GM18508 (cell line): ENCODE measurements around the gene RFTN1.

ENCODE experiments used
- ATAC-seq: cut with Tn5 transposase; IDR thresholded peaks from one replicate; pipeline ENCODE4 v1.9.1; 2021; ENCODE audit warnings: moderate number of reproducible peaks; ENCODE audit not compliant: insufficient read depth, unreplicated experiment

The RFTN1 gene

DNA sequence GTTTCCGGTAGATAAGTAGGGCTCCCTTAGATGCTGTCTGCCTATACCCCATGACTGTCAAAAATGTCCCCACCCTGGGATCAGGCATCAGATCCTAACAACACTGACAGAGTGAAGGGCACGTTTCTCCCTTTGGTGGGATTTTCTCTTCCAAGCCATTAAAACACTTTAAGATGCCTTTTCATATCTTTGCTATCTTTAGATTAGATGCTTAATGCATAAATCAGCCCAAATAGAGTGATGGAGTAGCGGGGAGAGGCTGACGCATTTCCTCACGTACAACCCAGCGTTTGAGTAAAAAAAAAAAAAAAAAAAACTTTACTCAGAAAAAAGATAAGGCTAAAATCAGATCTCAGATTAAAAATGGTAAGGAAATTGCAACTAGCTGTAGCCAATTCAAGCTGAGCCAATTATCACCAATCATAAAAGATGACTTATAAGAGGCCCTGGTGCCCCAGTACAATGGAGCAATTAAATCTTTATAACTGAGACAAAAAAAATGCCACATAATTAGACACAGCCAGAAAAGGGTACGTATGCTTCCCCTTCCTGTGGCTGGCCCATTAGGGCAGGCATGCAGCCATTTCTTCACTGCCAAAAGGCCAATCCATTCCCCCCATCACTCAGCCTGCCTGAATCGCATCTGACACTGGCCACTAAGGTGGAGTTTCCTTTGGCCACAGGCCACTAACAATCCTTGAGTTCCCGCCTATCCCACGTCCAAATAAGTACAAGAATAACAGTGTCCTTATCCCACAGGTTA is 45.0 kb downstream of the RFTN1 start:
- no peak for ATAC-seq

GRCh38 chr3:16468002-16468335 is 45.5 kb downstream of the RFTN1 start:
- ATAC-seq, result no peak

DNA sequence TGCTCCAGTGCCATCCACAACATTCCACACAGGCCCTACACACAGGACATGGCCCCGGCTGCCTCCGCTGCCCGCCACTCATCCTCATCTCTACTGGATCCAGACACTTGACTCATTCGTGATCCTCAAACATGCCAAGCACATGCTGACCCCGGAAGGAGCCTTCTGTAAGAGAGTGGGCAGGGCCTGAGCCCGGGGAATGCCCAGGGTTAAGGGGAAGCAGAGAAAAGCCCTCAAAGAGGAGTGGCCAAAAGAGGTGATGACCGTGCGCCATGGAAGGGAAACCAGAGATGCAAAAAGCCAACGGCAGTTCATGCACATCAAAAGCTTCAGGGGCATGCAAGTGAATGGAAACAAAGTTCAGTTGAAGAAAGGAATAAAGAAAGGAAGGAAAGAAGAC is 46.1 kb downstream of the RFTN1 start:
- peak; percentile 73 for ATAC-seq

DNA sequence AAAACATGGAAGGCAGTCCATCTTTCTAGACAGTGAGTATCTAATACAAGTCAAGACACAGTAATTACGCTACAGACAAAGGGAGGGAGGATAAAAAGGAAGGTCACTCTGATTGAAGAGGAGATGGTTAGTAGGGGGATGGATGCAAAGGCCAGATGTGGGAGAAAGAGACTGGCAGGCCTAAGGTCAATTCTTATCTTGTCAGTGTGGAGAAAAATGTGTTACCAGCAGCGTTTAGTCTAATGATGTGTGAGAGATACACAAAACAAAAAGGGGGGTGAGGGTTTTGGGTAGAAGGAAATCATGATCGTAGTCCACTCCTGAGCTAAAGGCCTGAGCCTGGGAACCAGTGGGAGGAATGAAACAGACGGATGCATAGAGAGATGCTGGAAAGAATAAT is 46.7 kb downstream of the RFTN1 start:
- ATAC-seq, result no peak

- ATAC-seq, result no peak
Observed at GRCh38 chr3:16464511-16465148, 48.9 kb downstream of the RFTN1 start.

- no peak for ATAC-seq
Observed at GRCh38 chr3:16463914-16464313, 49.6 kb downstream of the RFTN1 start.

- ATAC-seq, result no peak
Observed at GRCh38 chr3:16463119-16463518, 50.4 kb downstream of the RFTN1 start.

DNA sequence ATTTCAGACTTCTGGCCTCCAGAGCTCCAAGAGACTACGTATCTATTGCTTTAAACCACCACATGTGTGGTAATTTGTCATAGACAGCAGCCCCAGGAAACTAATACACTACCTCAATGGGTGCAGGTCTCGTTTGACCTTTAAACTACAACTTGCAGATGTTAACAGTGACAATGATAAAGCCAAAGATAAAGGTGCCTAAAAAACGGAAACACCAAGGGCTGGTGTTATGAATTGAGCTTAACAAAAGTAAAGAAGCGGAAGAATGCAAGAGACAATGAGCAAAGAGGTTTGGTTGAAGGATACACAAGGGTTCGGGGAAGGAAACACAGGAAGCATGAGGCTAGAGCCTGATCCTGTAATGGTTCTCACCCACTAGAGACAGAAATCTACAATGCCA is 50.8 kb downstream of the RFTN1 start:
- ATAC-seq, result no peak

DNA sequence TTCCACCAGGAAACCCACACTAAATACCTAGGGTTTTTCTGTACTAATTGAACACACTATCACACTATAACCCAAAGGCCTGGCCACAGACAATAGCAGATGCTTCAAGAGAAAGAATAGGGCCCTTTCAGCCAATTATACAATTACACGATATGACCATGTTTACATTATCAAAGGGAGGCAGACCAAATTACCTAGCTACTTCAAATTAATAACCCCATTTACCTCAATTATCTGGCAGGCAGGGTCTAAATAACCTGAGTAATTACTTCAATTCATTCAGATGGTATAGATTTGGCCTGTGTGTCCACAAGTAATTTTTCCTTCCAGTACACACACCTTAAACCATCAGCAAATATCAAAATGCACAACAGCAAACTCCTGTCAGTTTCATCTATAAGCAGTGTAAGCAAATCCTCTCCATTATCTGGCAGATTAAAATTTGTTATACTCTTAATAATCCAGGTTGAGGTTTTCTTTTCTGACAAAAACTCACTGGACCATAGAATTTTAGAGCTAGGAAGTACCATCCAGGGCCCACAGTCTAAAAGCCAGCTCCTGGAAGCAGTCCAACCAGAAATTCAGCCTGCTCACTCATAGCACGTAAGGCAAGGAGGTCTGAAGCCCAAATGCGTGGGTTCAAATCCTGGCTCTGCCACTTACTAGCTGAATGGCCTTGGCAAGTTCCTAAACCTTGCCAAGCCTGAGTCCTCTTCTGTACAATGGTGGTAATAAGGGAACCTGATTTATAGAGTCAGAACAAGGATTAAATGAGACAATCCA is 51.8 kb downstream of the RFTN1 start:
- ATAC-seq, result no peak

DNA sequence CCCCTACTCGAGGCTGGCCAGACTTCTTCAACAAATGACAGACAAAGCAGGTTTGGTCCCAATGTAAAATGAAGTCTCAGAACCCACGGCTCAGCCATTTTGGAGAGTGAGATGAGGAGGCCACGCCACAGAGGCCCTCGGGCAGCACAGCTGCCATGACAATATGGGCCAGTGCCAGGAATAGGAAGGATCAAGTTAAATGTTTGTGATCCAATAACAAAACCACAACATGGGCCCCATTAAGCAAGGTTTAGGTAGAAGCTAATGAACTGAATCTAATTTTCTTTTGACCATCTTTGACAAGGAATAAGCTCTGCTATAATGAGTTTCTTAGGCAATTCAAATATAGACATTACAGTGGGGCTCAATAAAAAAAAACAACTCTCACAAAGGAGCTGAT is 52.6 kb downstream of the RFTN1 start:
- no peak for ATAC-seq

DNA sequence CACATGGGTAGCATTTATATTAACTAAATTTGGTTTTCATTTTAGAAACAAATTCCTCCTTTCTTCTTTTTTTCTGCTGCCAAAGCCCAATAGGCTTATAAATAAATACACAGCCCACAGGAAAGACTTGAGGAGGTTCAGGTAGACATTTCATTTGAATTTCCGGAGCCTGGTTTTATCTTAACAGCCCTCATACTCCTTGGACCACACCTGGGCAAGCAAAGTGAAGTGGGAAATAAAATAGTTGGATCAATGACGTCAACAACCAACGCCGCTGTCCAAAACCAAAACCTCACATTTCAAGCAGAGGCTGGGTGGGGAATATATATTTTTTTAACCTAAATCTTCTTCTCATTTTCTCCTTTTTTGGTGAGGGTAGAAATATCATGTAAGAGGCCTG is 53.2 kb downstream of the RFTN1 start:
- ATAC-seq, result no peak

DNA sequence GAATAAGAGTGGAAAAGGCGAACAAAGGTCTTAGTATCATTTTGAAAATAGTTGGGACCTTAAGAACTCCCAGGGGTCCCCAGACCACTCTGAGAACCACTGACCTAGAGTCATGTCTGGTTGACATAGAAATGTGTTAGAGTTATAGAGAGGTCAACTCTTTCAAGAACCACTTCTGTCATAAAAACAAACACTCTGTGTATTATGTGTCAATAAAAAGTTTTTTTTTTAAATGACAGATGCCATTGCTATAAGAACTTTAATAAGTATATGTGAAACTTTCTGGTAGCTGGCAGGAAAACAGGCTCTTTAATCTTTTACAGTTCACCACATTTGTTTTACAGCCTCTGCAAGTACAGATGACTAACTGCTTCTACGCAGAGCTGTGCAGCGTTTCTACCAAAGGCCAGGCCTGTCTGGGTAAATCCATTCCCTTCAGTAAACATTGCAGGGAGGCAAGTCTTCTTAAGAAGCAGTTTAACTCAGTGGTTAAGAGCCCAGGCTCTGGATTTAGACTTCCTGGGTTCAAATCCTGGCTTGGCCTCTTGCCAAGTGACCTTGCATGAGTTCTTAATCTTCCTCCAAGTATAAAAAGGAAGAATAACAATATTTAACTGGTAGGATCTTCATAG is 56.6 kb downstream of the RFTN1 start:
- no peak for ATAC-seq

DNA sequence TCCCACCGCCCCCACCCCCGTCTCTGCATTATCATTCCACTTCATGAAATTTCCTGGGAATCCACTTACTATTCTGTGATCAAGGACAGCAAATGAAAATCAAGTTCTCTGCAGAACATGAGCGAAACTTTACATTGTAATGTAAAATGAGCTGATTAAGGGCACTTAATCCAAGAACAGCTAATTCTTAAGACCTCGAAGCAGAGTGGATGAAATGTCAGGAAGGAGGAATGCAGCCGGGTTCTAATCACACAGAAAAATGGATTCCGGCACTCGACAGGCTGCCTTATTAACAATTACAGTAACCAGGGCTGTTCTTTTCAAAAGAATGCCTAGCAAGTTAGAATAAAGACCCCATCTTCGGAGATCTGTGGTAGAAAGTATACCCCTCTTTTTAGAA is 57.5 kb downstream of the RFTN1 start:
- ATAC-seq, result no peak

GRCh38 chr3:16455001-16455400 is 58.5 kb downstream of the RFTN1 start:
- ATAC-seq, result no peak

GRCh38 chr3:16452261-16452660 is 61.2 kb downstream of the RFTN1 start:
- no peak for ATAC-seq

GRCh38 chr3:16449369-16449768 is 64.1 kb downstream of the RFTN1 start:
- no peak for ATAC-seq

DNA sequence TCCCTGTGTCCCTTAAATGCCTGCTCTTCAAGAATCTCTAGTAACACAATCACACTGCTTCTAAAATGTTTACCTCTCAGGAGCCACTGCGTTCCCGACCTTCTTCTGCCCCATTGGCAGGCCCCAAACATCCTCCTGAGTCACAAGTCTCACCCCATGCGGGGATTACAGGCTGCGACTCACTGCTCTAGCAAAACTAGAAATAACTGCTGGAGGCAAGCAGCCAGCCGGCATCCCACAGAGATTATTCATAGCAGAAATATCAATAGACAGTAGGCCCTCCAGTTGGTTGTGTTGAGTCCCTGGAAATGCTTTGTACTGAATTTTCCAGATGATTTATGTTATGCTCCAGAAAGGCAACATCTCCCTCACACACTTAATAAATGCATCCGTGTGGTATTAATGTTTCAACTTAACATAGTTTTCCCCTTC is 64.8 kb downstream of the RFTN1 start:
- ATAC-seq, result peak; percentile 45

DNA sequence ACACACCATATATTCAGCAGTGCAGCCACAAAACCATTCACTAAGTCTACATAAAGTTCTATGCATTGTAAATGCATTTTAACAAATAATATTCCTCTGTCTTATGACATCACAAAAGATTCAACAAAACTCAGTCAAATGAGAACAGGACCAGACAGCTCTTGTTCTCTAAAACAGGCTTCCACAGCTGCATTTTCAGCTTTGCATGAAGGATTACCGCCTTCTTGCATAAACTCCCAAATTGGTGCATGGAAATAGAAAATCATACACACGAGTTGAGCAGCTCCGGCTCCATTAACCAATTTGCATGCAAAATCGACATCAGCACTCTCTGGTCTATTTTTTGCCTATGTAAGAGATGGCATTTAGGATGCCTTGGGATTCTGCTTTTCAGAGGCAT is 66.4 kb downstream of the RFTN1 start:
- no peak for ATAC-seq

GRCh38 chr3:16444344-16444743 is 69.2 kb downstream of the RFTN1 start:
- ATAC-seq, result no peak

- no peak for ATAC-seq
Observed at GRCh38 chr3:16442730-16443129, 70.8 kb downstream of the RFTN1 start.

DNA sequence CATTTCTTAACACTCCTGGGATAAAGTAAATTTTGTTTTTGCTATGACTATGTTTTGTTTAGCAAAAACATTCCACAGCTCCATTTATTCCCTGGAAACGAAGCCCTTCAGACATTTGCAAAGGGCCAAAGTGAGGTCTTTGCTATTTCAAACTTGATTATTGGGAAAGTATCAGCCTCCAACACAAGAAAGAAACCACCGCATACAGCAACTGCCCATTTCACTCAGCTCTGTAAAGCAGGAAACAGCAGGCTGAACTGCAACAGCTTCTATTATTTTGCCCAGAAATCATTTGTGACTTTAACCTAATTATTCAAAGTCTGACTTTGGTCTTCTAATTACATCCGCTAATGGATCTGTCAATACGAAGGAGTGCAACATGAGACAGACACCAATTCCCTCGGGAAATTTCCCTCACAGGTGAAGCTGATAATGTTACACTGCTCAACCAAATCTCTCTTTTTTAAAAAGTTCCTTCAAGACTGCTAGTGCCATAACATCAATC is 72.1 kb downstream of the RFTN1 start:
- ATAC-seq, result no peak
